Effector CD8-positive, alpha-beta T cell (primary cell): ENCODE measurements around the gene ANO8.
"Not testable (repeated sequence)": the region's sequence is repeated elsewhere in the genome, so short reads cannot be mapped to it uniquely, and the experiment has no call there.

Source experiments
- DNase-seq: peaks from one replicate; lab custom pipeline; 2025; lab: John Stamatoyannopoulos, UW
- total RNA-seq, 4 experiments: gene quantifications; one replicate each; lab custom pipeline; 2026; lab: John Stamatoyannopoulos, UW

Gene ANO8
- total RNA-seq = 16.1 to 52.4 (median 33.6) reads per million in 4 experiments

DNA sequence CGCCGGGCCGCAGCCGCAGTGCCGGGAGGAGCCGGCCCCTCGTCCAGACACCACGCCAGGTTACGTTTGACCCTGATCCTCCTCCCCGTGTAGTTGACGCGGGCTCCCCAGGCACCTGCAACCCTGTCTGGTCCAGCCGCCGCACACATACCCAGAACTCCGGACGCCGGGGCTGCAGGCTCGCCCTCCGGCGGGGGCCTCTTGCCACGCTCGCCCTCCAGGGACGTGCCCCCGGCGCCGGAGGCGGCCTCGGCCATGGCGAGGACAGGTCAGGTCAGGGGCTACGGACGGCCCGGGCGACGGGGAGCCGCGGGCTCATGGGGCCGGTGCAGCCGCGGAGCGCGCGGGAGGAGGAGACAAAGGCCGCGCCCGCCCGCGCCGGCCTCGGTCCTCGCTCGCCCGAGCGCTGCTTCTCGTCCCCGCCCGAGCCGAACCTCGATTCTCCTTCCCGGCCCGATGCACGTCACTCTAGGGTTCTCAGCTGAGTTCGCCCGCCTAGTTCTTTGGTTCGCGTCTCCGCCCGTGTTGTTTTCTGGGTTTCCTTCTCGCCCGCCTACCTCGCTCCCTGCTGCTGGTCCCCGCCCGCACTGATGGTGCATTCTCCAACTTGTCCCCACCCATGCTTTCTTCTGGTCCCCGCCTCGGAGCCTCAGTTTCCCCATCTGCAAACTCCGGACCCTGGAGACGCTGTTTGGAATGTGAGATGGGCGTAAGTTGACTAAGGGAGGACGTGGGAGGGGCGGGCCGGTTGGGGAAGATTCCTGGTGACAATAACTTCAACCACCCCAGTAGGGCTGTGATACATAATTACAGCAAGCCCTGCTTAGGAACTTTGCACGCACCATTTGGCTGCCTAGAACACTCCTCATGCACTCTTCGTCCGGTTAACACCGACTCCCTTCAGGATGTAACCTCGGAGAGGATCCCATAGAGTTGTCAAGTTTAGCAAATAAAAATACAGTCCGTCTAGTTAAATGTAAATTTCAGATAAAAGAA is at the start of gene ANO8:
Gene ANO8 (minus strand): TSS at position 442 of the 996 bp plus-strand sequence. CDS start 185 bp downstream, at position 257.
- DNase-seq = peak; percentile 86

DNA sequence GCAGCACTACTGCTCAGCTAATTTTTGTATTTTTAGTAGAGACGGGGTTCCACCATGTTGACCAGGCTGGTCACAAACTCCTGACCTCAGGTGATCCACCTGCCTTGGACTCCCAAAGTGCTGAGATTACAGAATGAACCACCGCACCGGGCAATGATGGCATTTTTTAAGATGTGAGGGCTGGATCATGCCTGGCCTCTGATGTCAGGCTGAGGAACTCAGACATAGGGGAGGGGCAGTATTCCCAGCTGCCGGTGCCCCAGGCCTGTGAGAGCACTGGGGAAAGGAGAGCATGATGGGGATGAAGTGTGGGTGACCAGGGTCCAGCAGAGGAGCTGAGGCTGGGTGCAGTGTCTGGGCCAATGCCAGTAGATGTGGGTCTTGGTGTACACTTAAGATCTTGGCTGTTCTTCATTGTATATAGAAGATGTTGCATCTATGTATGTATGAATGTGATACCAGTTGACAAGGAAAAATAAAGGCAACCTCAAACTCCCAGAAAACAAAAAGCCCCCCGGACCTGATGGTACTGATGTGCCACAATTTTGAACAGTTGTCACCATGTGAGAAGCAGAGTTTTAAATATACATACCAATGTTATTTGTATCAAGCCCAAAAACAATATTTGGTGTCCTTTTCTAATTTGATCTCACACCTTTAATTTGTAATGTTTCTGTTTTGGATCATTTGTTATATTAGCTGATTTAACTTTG is 45.9 kb upstream of the ANO8 start:
- no peak for DNase-seq

- no peak for DNase-seq
These were observed 44.6 kb upstream of the ANO8 start for GRCh38 chr19:17379221-17379631.

DNA sequence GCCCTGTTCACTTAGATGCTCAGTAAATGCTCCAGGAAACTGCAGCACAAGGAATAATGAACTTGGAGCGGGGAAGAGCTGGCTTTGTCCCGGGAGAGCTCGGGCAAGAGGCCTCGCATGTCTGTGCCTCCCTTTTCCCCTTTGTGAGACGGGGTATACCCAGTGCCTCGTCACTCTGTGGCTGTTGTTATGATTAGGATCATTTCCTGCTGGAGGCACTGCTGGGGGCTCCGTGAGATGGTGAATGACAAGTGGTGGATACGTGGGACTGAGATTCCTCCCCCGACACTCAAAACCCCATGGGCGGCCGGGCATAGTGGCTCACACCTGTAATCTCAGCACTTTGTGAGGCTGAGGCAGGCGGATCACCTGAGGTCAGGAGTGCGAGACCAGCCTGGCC is 43.6 kb upstream of the ANO8 start:
- no peak for DNase-seq

- no peak for DNase-seq
These were observed 42.4 kb upstream of the ANO8 start, which contains the start of gene PLVAP for GRCh38 chr19:17376935-17377600. Gene PLVAP, minus strand, starts transcription at chr19:17377342. Its CDS starts 54 bp downstream, at chr19:17377288.

DNA sequence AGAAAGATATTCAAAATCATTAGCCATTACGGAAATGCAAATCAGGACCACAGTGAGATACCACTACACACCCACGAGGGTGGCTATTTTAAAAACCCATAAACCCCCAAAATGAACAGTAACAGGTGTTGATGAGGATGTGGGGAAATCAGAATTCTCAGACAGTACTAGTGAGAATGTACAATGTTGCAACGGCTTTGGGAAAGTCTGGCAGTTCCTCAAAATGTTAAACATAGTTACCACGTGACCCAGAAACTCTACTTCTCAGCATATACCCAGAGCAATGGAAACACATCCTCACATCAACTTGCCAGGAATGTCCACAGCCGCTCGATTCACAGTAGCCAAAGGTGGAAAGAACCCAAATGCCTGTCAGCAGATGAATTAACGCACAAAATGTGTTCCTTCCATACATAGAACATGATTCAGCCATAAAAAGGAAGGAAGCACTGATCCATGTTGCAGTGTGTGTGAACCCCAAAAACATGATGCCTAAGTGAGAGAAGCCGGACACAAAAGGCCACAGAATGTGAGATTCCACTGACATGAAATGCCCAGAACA is 35.5 kb upstream of the ANO8 start:
- no peak for DNase-seq

DNA sequence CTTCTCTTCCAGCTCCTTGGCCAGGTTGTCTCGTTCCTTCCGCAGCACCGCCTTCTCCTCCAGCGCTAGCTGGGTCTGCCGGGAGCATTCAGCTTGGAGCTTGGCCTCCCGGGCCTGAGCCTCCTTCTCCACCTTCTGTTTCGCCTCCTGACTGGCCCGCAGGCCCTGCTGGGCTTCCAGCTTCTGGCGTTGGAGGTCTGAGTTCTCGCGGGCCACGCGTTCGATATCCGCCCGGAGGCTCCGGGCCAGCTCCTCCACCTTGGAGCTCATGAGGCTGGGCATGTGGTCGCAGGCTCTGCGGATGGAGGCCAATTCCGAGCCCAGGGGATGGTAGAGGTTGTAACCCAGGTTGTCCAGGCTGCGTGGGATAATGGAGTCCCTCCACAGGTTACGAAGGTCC is 30.7 kb upstream of the ANO8 start:
- no peak for DNase-seq

DNA sequence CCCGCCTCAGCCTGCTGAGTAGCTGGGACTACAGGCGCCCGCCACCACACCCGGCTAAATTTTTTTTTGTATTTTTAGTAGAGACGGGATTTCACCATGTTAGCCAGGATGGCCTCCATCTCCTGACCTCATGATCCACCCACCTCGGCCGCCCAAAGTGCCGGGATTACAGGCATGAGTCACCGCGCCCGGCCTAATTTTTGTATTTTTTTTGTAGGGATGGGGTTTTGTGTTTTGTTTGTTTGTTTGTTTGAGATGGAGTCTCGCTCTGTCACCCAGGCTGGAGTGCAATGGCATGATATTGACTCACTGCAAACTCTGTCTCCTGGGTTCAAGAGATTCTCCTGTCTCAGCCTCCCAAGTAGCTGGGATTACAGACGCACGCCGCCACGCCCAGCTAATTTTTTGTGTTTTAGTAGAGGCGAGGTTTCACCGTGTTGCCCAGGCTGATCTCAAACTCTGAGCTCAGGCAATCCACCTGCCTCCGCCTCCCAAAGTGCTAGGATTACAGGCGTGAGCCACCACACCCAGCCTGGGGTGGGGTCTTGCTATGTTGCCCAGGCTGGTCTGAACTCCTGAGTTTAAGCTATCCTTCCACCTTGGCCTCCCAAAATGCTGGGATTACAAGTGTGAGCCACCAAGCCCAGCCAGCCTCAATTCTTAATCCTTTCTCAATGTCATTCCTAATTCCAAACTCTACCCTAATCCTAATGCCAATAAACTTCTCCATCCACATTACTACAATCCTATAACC is 29.4 kb upstream of the ANO8 start:
- DNase-seq = not testable (repeated sequence)

DNA sequence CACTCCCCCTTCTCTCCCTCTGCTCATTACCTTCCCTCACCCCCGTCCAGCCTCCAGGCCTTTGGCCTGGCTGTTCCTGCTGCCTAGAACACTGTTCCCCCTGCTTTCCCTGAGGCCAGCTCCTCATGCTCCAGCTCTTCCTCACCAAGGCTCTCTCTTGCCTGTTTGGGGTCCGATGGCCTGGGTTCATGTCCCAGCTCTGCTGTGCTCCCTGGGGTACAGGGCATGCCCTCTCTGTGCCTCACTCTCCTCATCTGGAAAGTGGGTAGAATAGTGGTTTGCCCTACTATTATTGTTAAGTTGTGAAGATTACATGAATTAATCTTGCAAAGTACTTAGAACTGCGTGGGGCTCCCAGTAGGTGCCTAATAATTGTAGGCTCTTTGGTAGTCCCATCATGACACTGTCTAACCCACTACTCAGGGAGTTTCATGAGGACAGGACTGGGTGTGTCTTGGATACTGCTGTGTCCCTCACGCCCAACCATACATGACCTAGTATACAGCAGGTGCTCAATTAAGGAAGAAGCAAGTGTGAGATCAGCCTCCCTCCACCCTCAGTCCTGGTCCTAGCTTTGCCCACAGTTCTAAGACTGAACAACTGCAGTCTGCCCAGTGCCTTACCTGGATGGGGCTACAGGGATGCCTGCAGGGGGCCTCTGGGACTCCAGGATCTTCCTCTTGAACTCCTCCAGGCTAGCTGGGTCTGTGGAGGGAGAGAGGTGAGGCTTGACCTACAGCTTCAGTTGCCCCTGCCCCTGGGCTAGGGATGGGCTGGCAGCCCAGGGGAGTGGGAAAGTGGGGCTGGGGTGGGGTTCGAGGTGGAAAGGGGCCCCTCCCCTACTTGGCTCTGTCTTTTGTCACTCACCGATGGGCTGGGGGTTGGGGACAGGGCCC is 25.5 kb upstream of the ANO8 start:
- DNase-seq = no peak

DNA sequence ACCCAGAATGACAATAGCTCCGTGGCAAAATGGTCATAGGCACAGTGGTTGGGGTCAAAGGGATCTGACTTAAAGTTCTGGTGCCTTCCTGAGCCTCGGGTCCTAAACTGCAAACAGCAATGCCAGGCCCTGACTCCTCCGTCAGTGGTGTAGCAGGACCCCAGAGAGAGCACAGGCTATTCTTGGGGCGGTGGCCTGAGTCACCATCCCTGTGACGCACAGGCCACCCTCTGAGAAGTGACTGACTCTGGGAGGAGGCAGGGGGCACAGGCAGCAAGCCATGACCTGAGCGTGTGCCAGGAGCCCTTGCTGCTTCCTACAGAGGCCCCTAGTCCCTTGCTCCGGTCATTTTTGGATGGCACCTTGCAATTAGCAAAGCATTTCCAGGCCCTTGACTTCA is 23.7 kb upstream of the ANO8 start:
- no peak for DNase-seq

GRCh38 chr19:17357724-17358123 is 23.1 kb upstream of the ANO8 start:
- DNase-seq = no peak

GRCh38 chr19:17357078-17357666 is 22.5 kb upstream of the ANO8 start:
- no peak for DNase-seq

DNA sequence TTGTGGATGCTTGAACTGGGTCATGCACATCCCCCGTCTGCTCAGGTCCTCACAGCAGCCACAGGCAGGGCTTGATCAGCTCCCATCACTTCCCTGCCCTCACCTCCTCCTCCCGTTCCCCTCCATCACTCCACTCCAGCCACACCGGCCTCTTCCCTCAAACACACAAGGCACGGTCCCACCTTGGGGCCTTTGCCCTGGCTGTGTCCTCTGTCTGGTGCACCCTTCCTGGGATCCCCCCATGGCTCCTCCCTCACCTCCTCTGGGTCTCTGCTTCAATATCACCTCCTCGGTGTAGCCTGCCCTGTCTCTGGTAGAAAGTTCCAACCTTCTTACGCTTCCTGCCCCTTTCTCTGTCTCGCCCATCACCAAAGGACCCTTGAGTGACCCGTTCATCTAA is 18.7 kb upstream of the ANO8 start:
- DNase-seq = no peak

DNA sequence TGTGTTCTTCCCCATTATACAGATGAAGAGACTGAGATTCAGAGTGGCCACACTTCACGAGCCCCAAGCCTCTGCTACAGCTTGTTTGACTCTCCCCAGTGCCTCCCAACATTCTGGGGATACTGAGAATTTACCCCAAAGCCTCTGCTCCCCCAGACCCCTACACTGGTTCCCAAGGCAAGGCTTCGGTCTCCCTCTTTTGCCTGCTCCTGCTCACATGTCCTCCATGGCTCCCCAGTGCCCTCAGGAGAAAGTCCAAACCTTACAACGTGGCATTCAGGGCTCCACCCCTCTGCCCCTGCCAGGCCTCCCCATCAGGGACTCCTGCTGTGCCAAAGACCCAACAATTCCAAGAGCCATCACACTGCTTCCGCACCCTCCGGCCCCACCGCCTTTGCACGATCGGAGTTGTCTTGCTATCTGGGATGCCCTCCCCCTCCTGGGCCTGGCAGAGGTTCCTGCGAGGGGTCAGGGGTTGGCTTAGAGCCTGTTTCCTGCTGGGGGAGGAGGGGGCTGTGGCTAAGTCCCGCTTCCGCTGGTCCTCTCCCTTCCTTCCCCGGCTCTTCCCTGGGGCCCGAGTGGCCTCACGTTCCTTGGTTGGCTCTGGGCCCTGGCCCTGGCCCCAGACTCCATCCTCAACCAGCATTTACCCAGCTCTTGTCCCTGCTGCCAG is 18.1 kb upstream of the ANO8 start:
- DNase-seq = no peak

- no peak for DNase-seq
These were observed 17.3 kb upstream of the ANO8 start for GRCh38 chr19:17351815-17352435.

DNA sequence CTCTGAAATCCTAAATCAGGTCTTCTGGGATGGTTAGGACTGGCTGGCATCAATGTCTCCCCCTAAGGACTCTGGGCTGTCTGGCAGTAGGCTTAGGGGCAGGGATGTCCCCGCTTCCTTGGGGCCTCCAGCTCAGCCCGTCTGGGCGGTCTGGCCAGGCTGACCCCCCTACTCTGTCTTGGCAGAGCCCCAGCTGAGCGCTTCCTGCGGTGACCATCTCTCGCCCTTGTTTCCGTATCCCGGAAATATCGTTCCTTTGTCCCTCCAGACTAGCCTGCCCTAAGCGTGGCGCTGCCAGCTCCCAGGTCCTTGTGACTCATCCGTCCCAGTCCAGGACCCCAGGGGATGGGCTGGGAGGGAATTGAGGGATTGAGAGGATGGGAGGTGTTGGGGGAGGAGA is 14.0 kb upstream of the ANO8 start:
- DNase-seq = no peak

DNA sequence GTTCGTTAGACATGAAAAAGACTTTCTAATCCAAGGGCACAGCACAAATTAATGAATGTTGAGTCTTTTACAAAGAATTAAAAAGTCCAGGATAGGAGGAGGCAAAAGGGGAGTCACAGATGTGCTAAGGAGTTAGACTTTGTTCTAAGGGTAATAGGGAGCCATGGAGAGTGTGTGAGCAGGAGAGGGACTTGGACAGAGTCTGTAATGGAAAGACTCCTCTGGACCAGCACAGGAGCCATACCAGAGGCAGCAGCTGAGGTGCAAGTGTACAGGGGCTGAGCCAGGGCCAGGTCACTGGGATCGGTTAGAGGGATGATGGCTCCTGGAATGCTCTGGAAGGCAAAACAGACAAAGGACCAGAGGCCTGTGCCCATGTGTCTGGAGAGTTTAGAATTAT is 13.2 kb upstream of the ANO8 start:
- no peak for DNase-seq

- DNase-seq = no peak
These were observed 12.7 kb upstream of the ANO8 start for GRCh38 chr19:17347361-17347760.
